GM08714 (cell line): ENCODE measurements around the gene AP5Z1.

Experiments
- H3K4me3 ChIP-seq: fragments of 200-500 bp; sonication (Bioruptor generic); 2 replicates; pipeline ENCODE4 v1.5.1; 2014; ENCODE audit warnings: mild to moderate bottlenecking, low read length, inconsistent platforms
- ZNF274 ChIP-seq: IDR thresholded peaks from 2 replicates; pipeline ENCODE4 v1.6.1; 2012; ENCODE audit warnings: mild to moderate bottlenecking, low read depth, low read length

The AP5Z1 gene

DNA sequence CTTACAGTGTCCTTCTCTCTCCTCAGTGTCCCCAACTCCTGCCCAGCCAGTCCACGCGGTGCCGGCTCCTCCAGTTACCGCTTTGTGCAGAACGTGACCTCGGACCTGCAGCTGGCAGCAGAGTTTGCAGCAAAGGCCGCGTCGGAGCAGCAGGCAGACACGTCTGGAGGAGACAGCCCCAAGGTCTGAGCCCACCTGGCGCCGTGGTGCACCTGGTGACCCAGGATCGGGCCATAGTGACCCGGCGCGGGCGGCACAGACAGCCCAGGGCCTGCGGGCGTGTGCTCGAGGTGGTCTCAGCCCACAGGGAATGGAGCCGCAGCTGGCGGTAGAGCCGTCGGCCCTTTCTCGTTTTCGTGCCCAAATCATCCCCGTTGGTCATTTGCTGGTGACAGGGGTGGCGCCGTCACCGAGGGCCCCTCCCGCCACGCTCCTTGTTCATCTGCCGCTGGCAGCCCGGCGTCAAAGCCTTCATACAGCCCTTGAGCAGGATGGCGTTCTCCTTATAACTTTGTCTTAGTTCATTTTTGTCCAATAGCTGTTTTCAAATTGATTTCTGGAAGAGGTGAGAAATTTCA is 20.9 kb upstream of the AP5Z1 start:
- no peak for TF ChIP-seq ZNF274
- no peak overlapping the region for H3K4me3 ChIP-seq

- H3K4me3 ChIP-seq: no peak overlapping the region
- TF ChIP-seq ZNF274: no peak
These were observed 20.4 kb upstream of the AP5Z1 start for GRCh38 chr7:4755045-4755444.

- TF ChIP-seq ZNF274: no peak
- H3K4me3 ChIP-seq: no peak overlapping the region
These were observed 17.3 kb upstream of the AP5Z1 start for GRCh38 chr7:4758111-4758510.

DNA sequence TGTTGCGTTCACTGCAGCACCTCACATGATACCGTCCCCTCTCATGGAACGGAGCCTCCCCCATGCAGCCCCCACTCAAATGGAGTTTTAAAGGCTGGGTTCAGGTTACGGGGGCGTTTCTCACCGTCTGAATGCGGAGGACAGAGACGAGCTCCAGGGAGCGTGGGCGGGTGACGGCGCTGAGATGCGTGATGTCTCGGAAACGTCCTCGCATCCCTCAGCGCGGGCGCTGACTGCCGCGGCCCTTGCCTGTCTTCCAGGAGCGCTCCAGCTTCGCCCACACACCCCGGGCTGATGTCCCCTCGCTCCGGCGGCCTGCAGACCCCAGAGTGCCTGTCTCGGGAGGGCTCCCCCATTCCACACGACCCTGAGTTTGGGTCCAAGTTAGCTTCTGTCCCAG is 16.6 kb upstream of the AP5Z1 start:
- TF ChIP-seq ZNF274: no peak
- H3K4me3 ChIP-seq: no peak overlapping the region

- H3K4me3 ChIP-seq: no peak overlapping the region
- no peak for TF ChIP-seq ZNF274
These were observed 16.2 kb upstream of the AP5Z1 start for GRCh38 chr7:4759211-4759610.

DNA sequence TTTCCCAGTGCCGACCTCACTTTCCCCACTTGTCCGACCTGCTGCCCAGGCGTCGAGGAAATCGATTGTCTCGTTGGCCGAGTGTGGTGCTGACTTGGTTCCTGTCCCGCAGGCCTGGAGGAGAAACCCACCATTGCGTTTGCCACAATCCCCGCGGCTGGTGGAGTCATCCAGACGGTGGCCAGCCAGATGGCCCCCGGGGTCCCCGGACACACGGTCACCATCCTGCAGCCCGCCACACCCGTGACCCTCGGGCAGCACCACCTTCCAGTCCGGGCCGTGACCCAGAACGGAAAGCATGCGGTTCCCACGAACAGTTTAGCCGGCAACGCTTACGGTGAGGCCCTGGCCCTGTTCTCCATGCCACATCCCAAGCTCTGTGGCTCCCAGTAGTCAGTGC is 14.5 kb upstream of the AP5Z1 start:
- H3K4me3 ChIP-seq: no peak overlapping the region
- TF ChIP-seq ZNF274: no peak

GRCh38 chr7:4762121-4763055 is 13.0 kb upstream of the AP5Z1 start:
- no peak for TF ChIP-seq ZNF274

DNA sequence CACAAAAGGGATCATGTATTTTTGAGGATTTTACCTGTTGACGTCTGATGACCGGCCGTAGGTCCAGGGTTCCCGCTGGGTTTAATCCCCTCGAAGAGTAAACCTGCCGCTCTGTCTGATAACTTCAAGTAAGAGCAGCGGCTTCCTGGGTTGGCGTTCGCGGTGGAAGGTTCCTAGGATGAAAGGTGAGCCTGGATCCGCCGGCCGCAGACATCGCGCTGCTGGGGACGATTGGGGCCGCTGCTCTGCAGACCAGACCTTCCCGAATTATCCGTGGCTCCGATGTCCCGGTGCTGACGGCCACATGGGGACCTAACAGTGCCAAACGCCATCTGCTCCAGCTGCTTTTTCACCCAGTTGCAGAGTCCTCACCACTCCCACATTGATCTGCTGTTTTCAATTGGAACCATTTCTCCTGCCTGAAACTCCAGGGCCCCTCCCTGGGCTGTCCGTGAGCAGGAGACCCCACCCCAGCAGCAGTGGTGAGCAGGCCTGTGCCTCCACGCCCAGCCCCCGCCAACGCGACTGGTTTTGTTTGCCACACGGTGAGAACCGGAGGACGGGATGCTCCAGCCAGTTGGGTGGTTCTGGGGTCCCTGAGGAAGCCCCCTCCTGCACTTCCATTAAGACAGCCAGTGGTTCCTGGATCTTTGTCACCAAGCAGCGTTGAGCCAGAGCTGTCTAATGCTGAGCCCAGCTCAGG is 12.2 kb upstream of the AP5Z1 start:
- TF ChIP-seq ZNF274: no peak
- no peak overlapping the region for H3K4me3 ChIP-seq

More at GRCh38 chr7:4762121-4763055, 13.0 kb upstream of the AP5Z1 start:
- no peak overlapping the region for H3K4me3 ChIP-seq

- no peak overlapping the region for H3K4me3 ChIP-seq
- TF ChIP-seq ZNF274: no peak
These were observed 11.6 kb upstream of the AP5Z1 start for GRCh38 chr7:4763794-4764185.

DNA sequence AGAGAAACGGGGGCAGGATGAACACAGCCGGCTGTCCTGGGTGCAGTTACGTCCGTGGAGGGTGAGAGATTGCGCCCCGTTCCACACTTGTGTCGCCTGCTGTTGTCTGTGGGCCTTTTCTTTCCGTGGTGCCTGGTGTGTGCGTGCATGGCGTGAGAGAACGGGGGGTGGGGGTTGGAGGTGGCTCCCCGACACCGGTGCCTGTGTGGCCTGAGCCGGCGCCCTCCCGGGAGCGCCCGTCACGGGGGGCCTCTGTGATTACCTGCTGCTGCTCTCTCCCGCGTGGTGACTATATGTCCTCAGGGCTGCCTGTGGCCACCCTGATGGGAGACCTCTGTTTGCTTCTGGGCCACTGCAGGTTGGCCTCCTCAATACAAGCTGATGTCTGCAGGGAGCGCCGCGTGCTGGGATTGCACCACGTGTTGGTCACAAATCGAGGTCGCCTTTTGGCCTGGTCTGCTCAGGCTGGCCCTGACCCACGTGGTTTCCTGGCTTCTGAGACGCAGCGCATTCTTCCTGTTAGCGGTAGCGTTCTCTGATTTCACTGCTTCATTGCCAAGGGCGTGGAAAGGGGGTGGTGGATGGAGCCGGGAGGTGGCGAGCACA is 10.9 kb upstream of the AP5Z1 start:
- no peak for TF ChIP-seq ZNF274
- no peak overlapping the region for H3K4me3 ChIP-seq

- H3K4me3 ChIP-seq: no peak overlapping the region
- TF ChIP-seq ZNF274: no peak
These were observed 9.5 kb upstream of the AP5Z1 start for GRCh38 chr7:4765776-4766490.

DNA sequence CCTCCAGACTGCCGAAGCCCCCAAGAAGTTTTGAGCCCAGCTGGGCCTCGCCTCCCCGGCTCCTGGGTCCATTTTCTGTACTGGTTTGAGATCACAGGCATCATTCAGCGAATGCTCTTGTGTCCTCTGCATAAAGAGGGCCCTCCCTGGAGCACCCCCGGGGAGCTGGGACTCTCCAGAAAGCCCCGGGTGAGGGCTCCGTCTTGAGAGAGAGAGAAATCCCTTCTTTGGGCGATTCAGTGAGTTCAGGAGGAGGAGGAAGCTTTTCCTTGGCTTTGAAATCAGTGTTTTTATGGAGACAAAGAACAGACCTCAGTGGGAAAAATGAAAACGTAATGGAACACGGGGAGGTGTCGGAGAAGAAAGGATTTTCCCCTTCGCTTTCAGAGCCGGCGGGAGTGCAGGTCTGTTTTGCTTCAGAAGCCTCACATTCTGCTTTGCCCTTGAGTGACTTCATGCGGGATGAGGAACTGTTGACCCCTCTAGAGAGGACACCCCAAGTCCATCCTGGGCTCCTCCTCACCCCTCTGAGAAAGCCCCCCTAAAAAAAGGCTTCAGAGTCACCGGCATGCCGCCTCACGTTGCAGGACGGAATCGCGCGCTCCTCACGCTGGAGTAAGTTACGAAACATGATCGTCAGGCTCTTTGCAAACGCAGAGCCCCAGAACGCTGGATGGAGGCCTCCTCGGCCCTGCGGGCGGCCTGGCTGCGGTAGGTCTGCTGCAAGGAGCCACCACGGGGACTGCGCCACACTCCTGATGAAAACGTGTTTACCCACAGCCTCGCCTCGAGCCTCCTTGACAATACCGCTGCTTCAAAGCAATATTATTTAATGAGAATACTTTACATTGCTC is 8.5 kb upstream of the AP5Z1 start:
- H3K4me3 ChIP-seq: no peak overlapping the region
- no peak for TF ChIP-seq ZNF274
